Measurements from ENCODE around the gene TMTC2.

TMTC2 gene

DNA sequence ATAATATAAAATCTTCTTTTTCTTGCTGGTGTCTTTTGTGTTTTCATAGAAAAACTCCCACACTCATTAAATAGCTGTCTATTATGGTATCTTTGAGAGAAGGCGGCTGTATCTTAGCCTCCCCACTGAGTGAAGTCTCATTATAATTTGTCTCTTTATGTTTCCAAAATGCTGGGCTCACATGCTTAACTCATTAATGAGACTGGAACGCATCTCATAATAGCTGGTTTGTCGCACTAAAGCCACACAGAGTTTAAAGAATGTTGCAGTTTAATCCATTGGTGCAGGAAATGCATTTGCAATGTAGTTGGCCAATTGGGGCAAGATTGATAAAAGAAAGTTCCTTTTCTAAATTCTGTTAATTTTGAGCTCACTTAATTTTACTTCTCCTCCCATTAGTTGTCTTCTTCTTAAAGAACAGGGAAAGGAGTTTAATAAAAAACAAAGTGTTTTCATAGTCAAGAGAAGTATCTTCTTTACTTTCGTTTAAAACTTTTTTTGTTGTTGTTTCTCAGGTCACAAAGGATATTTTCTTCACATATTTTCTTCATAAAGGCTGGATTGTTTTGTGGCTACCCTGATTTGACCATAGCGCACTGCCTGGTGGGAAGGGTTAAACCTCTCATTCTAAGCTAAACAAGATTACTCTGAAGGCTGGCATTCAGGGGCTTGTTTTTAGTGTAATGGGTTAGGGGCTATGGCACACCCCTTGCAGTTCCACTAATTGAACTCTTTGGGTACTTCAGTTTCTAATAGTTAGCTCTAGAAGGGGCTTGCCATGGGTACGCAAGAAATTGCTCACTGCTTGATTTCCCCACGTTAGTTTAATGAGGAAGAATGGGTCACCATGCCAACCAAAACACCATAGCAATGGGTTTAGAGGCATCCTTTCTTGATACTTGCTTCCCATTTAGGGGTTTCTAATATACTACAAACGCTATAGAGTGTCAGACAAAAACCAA, 197.0 kb downstream of the TMTC2 start:
- TF ChIP-seq ZBTB7A (IDR thresholded peaks at IDR 0.05; ENCODE audit: low read depth) (no peak), CEBPB (IDR thresholded peaks at IDR 0.05) (no peak), EGR1 (IDR thresholded peaks at IDR 0.05) (no peak), FOXM1 (IDR thresholded peaks at IDR 0.05; ENCODE audit: borderline replicate concordance, low read depth) (no peak), RAD21 (IDR thresholded peaks at IDR 0.05; ENCODE audit: low read depth) (no peak), TAF1 (IDR thresholded peaks at IDR 0.05; ENCODE audit: low read depth) (no peak), TEAD4 (IDR thresholded peaks at IDR 0.05) (no peak), TCF12 (IDR thresholded peaks at IDR 0.05; ENCODE audit: low read depth) (no peak), CREB1 (IDR thresholded peaks at IDR 0.05; ENCODE audit: low read depth) (no peak), NFIC (IDR thresholded peaks at IDR 0.05) (no peak), YY1 (IDR thresholded peaks at IDR 0.05; ENCODE audit: low read depth) (no peak), EP300 (IDR thresholded peaks at IDR 0.05; ENCODE audit: borderline replicate concordance) (no peak)
- TF ChIP-seq, protein P1, sequence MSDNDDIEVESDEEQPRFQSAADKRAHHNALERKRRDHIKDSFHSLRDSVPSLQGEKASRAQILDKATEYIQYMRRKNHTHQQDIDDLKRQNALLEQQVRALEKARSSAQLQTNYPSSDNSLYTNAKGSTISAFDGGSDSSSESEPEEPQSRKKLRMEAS (IDR thresholded peaks at IDR 0.05): no peak
- TF ChIP-seq, protein P2, sequence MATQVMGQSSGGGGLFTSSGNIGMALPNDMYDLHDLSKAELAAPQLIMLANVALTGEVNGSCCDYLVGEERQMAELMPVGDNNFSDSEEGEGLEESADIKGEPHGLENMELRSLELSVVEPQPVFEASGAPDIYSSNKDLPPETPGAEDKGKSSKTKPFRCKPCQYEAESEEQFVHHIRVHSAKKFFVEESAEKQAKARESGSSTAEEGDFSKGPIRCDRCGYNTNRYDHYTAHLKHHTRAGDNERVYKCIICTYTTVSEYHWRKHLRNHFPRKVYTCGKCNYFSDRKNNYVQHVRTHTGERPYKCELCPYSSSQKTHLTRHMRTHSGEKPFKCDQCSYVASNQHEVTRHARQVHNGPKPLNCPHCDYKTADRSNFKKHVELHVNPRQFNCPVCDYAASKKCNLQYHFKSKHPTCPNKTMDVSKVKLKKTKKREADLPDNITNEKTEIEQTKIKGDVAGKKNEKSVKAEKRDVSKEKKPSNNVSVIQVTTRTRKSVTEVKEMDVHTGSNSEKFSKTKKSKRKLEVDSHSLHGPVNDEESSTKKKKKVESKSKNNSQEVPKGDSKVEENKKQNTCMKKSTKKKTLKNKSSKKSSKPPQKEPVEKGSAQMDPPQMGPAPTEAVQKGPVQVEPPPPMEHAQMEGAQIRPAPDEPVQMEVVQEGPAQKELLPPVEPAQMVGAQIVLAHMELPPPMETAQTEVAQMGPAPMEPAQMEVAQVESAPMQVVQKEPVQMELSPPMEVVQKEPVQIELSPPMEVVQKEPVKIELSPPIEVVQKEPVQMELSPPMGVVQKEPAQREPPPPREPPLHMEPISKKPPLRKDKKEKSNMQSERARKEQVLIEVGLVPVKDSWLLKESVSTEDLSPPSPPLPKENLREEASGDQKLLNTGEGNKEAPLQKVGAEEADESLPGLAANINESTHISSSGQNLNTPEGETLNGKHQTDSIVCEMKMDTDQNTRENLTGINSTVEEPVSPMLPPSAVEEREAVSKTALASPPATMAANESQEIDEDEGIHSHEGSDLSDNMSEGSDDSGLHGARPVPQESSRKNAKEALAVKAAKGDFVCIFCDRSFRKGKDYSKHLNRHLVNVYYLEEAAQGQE (IDR thresholded peaks at IDR 0.05; ENCODE audit: low read depth): no peak
- TF ChIP-seq, protein P3, sequence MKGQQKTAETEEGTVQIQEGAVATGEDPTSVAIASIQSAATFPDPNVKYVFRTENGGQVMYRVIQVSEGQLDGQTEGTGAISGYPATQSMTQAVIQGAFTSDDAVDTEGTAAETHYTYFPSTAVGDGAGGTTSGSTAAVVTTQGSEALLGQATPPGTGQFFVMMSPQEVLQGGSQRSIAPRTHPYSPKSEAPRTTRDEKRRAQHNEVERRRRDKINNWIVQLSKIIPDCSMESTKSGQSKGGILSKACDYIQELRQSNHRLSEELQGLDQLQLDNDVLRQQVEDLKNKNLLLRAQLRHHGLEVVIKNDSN (IDR thresholded peaks at IDR 0.05): no peak

DNA sequence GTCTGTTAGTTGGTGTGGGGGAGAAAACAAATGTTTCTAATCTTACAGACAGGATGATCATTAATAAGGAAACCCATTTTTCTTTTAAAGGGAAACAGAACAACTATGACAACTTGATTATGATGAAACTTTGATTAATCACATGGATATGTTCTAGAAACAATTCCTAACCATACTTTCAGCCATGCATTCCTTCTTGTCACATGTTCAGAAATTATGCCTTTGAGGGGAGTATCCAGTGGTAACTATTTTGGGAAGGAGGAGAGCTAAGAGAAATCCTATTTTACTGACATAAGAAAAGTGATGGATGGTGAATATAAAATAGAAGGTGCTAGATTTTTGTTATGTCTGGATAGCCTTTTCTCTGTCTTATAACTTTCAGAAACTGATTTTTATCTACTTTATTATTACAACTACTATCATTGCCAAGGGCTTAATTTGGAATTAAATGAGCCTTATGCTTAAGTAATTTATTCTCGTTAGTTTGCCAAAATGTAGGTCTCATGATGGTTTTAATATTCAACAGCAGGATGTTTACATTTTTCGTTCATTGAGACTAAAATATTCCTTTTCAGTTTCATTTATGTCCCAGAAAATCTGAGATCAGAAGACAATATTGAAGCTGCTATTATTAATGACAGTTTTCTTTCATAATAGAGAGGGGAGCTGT, 200.1 kb downstream of the TMTC2 start:
- TF ChIP-seq EGR1 (IDR thresholded peaks at IDR 0.05) (no peak), NFIC (IDR thresholded peaks at IDR 0.05) (no peak), TCF12 (IDR thresholded peaks at IDR 0.05; ENCODE audit: low read depth) (no peak), ZBTB7A (IDR thresholded peaks at IDR 0.05; ENCODE audit: low read depth) (no peak), FOXM1 (IDR thresholded peaks at IDR 0.05; ENCODE audit: borderline replicate concordance, low read depth) (no peak), CREB1 (IDR thresholded peaks at IDR 0.05; ENCODE audit: low read depth) (no peak), YY1 (IDR thresholded peaks at IDR 0.05; ENCODE audit: low read depth) (no peak), CEBPB (IDR thresholded peaks at IDR 0.05) (no peak), TEAD4 (IDR thresholded peaks at IDR 0.05) (no peak), TAF1 (IDR thresholded peaks at IDR 0.05; ENCODE audit: low read depth) (no peak), RAD21 (IDR thresholded peaks at IDR 0.05; ENCODE audit: low read depth) (no peak), EP300 (IDR thresholded peaks at IDR 0.05; ENCODE audit: borderline replicate concordance) (no peak)
- TF ChIP-seq, protein P3 (IDR thresholded peaks at IDR 0.05): no peak
- TF ChIP-seq, protein P1 (IDR thresholded peaks at IDR 0.05): no peak
- TF ChIP-seq, protein P2 (IDR thresholded peaks at IDR 0.05; ENCODE audit: low read depth): no peak

DNA sequence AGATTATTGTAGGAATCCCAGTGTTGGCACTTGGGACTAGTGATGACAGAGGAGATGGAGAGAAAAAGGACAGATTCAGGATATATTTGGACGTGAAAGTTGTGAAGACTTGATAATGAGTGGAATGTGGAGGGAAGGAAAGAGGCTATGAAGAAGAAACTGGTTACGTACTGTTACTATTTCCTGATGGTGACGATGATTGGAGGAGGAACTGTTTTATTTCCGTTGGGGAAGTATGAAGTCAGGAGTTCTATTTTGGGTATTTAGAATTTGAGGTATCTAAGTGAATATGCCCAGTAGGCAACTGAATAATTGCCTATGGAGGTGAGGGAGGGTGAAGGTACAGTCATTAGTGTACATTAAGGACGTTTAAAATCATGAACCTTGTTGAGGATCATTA, 207.2 kb downstream of the TMTC2 start:
- TF ChIP-seq CEBPB (IDR thresholded peaks at IDR 0.05) (no peak), TCF12 (IDR thresholded peaks at IDR 0.05; ENCODE audit: low read depth) (no peak), EP300 (IDR thresholded peaks at IDR 0.05; ENCODE audit: borderline replicate concordance) (no peak), ZBTB7A (IDR thresholded peaks at IDR 0.05; ENCODE audit: low read depth) (no peak), FOXM1 (IDR thresholded peaks at IDR 0.05; ENCODE audit: borderline replicate concordance, low read depth) (no peak), RAD21 (IDR thresholded peaks at IDR 0.05; ENCODE audit: low read depth) (no peak), EGR1 (IDR thresholded peaks at IDR 0.05) (no peak), YY1 (IDR thresholded peaks at IDR 0.05; ENCODE audit: low read depth) (no peak), CREB1 (IDR thresholded peaks at IDR 0.05; ENCODE audit: low read depth) (no peak), NFIC (IDR thresholded peaks at IDR 0.05) (no peak), TAF1 (IDR thresholded peaks at IDR 0.05; ENCODE audit: low read depth) (no peak)
- TF ChIP-seq, protein P2 (IDR thresholded peaks at IDR 0.05; ENCODE audit: low read depth): no peak
